ENCODE measurements around the gene TET3.

Gene TET3

GRCh38 chr2:73987109-73987947 is 2.6 kb downstream of the TET3 start:
- no peak for DNase-seq (ENCODE audit: low read depth)
- peak; percentile 27 for TF ChIP-seq CTCF (conservative IDR thresholded peaks at IDR 0.05; ENCODE audit: low read length)
- H3K4me3 ChIP-seq (ENCODE audit: low read length), result no peak overlapping the region

GRCh38 chr2:73987948-73988700 is 3.4 kb downstream of the TET3 start:
- no peak for TF ChIP-seq CTCF (conservative IDR thresholded peaks at IDR 0.05; ENCODE audit: low read length)
- no peak overlapping the region for H3K4me3 ChIP-seq (ENCODE audit: low read length)
- no peak for DNase-seq (ENCODE audit: low read depth)

DNA sequence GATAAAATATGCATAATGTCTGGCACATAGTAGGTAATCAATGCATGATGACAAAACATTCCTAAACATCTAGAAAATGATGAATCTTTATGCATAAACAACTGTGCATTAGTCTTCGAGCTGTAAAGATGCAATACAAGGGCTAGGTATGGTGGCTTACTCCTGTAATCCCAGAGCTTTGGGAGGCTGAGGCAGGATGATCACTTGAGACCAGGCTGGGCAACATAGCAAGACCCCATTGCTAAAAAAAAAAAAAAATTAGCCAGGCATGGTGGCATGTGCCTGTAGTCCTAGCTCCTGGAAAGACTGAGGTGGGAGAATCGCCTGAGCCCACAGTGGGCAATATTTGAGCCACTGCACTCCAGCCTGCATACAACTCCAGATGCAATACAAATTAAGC is 5.3 kb downstream of the TET3 start:
- no peak for DNase-seq (ENCODE audit: low read depth)
- H3K4me3 ChIP-seq (ENCODE audit: low read length), result no peak overlapping the region
- TF ChIP-seq CTCF (conservative IDR thresholded peaks at IDR 0.05; ENCODE audit: low read length), result no peak

GRCh38 chr2:73990531-73990930 is 5.8 kb downstream of the TET3 start:
- no peak overlapping the region for H3K4me3 ChIP-seq (ENCODE audit: low read length)
- no peak for DNase-seq (ENCODE audit: low read depth)
- no peak for TF ChIP-seq CTCF (conservative IDR thresholded peaks at IDR 0.05; ENCODE audit: low read length)

GRCh38 chr2:73992036-73992435 is 7.3 kb downstream of the TET3 start:
- DNase-seq (ENCODE audit: low read depth), result no peak
- TF ChIP-seq CTCF (conservative IDR thresholded peaks at IDR 0.05; ENCODE audit: low read length), result no peak
- H3K4me3 ChIP-seq (ENCODE audit: low read length), result no peak overlapping the region

DNA sequence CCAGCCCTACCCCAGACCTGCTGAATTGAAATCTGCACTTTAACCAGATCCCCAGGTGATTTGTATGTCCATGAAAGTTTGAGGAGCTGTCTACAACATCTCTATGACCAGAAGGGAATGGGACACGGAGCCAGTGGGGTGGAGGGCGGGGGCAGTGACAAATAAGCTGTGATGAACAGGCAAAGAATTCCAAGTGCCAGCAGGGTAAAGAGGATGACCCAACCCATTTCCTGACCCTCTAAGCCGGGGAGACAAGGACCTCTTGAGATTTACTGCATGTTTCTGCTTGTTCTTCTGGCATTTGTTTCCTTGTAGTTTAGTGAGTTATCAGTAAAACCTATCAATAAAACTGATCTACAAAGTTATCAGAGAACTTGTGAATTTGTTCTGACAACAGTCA is 8.7 kb downstream of the TET3 start:
- no peak for DNase-seq (ENCODE audit: low read depth)
- no peak for TF ChIP-seq CTCF (conservative IDR thresholded peaks at IDR 0.05; ENCODE audit: low read length)
- no peak overlapping the region for H3K4me3 ChIP-seq (ENCODE audit: low read length)

DNA sequence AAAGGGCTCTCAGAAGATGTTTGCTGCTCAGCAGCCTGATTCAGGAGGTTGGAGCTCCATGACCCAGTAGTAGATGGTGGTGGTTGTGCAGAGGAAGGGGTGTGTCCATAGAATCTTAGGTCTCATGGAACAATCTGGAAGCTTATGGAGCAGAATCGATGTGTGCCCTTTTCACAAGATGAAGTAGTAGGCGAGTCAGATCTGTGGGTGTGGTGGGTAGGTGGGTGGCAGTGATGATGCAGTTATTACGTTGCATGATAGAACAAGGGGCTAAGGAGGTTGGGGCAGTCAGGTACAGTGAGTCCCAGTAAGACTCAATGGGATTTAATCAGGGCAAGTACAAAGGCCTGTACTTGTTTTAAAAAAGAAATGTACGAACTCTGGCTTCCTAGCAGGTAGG is 9.1 kb downstream of the TET3 start:
- H3K4me3 ChIP-seq (ENCODE audit: low read length), result no peak overlapping the region

More for the DNA sequence above, 9.1 kb downstream of the TET3 start:
- DNase-seq (ENCODE audit: low read depth), result no peak
- no peak for TF ChIP-seq CTCF (conservative IDR thresholded peaks at IDR 0.05; ENCODE audit: low read length)

Data from AG10803 (cell line).